GM19452 (cell line): ENCODE results near the gene NIFK.
"Not testable (repeated sequence)": the region's sequence is repeated elsewhere in the genome, so short reads cannot be mapped to it uniquely, and the experiment has no call there.

Experiments
- ATAC-seq: cut with Tn5 transposase; IDR thresholded peaks from one replicate; pipeline ENCODE4 v1.9.1; 2021; ENCODE audit not compliant: unreplicated experiment

NIFK gene

DNA sequence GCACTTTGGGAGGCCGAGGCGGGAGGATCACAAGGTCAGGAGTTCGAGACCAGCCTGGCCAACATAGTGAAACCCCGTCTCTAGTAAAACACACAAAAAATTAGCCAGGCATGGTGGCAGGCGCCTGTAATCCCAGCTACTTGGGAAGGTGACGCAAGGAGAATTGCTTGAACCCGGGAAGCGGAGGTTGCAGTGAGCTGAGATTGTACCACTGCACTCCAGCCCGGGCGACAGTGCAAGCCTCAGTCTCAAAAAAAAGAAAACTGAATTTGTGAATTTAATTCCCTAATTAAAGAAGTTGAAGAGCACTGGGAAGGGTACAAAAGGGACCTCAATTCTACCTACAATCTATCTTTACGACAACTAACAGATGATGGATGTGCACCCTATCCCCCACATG, 2.1 kb downstream of the NIFK start:
- ATAC-seq, result not testable (repeated sequence)

DNA sequence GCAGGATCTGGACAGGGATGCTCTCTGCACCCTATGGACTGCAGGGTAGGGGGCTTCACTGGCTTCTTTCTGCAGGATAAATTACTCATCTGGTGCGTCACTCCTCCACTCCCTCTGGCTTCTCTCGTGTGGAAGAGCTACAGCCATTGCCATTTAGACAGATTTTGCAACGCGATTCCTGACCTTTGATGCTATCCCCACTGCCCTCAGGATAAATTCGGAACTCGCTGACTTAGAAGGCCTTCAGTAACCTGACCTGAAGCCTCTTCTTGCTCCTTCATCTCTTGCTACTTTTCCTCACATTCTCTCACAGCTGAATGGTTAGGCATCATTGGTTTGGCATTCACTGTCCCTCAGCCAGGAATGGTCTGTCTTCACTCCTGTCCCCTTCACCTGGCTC, 5.3 kb downstream of the NIFK start:
- no peak for ATAC-seq

DNA sequence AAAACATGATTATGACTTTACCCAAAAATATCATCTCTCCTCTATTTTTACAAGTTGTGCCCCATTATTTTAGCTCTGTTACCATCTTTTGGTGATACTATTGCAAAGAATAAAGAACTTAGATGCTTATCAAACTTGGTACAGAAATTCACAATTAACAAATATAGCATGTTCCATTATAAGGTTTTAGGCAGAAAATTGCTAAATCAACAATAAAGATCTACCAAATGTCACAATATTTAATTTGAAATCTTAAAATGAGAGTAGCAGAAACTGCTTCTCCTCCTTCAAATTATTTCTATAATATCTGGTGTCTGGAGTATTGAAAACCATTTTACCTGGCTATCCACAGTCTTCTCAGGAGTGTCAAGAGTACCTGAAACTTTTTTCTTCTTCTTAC, 8.7 kb downstream of the NIFK start:
- ATAC-seq, result no peak

DNA sequence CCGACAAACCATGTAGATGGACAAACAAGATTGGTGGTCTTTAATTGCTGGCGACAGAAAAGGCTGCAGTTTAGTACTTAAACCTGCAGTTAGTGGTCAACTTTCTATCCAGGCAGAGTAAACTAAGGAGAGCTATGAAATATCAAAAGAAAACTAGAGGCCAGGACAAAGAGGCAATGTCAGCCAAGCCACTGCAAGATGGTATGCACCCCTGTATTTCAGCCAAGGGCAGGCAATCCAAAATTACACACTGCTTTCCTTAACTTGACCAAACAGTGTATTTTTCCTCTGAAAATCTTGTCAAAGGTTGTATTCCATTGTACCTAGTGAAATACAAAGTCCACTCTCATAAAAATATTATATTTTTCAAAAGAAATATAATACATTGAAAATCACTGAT, 9.3 kb downstream of the NIFK start:
- ATAC-seq, result no peak

DNA sequence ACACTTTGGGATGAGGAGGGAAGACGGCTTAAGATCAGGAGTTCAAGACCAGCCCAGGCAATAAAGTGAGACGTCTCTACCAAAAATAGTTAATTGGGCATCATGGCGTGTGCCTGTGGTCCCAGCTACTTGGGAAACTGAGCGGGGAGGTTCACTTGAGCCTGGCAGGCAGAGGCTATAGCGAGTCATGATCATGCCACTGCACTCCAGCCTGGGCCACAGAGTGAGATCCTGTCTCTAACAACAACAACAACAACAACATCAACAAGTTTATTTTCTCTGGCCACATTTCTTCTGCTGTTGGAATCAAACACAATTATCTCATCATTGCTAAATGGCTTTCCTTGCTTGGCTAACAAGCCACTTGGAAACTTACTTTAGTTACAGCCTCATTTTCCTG, 13.4 kb downstream of the NIFK start:
- no peak for ATAC-seq

DNA sequence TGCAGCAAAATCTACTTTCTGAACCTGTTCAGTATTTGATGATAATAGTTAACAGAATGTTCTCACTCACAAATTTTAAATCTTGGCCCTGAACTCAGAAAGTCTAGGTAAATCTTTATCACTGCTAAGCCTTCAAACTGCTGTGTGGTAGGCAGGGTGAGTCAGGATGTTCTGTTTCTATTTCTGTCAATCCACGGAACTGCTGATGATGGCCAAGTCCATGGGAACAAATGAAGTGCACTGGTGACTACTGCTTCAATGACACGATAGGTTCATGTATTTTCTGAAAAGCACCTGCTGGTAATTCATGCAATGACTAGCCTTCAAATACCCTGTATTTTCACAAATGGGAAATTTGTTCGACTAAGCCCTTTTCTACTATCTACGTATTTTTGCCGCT, 14.2 kb downstream of the NIFK start:
- ATAC-seq, result no peak

DNA sequence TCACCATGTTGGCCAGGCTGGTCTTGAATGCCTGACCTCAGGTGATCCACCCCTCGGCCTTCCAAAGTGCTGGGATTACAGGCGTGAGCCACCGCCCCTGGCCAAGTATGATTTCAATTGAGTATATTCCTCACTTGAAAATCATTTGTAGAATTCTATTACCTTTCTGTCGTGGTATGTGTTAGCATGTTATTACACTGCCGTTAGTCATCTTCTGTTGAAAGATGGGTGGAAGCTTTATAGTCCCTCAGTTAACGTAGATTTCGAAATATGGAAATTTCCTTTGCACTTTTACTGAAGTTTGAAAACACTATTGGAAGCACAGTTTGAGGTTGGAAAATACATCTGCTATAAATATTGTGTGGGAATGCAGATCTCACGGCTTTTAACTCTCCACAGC, 14.7 kb downstream of the NIFK start:
- no peak for ATAC-seq

DNA sequence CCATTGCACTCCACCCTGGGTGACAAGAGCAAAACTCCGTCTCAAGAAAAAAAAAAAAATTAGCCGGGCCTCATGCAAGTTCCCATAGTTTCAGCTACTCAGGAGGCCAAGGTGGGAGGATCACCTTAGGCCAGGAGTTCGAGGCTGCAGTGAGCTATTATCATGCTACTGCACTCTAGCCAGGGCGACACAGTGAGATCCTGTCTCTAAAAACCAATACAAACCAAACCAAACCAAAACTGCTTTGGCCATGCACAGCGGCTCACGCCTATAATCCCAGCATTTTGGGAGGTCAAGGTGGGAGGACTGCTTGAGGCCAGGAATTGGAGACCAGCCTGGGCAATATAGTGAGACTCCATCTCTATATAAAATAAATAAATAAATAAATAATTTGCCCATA, 19.1 kb downstream of the NIFK start:
- ATAC-seq, result no peak

DNA sequence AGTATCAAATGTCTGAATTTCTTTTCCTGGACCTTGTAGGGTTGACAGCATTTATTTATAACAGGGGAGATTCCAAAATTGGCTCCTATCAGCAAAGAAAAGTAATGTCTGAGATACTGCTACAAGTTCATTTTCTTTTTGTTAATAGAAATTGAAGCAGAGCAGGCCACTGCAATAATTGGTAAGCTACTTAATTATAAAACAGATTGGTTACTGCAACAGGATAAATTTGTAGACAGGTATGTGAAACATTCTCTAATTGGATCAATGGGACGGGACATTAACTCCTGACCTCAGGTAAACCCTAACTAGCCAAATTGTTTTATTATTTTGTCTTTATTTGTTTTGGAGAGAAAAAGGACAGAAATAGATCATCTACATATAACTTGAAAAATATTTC, 20.5 kb downstream of the NIFK start:
- no peak for ATAC-seq

DNA sequence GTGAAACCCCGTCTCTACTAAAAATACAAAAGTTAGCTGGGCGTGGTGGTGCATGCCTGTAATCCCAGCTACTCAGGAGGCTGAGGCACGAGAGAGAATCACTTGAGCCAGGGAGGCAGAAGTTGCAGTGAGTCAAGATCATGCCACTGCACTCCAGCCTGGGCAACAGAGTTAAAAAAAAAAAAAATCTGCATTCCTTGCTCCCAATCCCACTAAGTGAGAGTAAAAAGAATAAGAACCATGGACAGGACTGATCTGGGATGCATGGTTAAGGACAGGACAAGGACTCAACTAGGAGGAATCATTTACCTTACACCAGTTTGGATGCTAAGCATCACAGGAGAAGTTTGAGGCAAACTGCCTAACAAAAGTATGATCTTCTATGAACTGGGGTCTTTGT, 25.2 kb downstream of the NIFK start:
- ATAC-seq, result not testable (repeated sequence)

DNA sequence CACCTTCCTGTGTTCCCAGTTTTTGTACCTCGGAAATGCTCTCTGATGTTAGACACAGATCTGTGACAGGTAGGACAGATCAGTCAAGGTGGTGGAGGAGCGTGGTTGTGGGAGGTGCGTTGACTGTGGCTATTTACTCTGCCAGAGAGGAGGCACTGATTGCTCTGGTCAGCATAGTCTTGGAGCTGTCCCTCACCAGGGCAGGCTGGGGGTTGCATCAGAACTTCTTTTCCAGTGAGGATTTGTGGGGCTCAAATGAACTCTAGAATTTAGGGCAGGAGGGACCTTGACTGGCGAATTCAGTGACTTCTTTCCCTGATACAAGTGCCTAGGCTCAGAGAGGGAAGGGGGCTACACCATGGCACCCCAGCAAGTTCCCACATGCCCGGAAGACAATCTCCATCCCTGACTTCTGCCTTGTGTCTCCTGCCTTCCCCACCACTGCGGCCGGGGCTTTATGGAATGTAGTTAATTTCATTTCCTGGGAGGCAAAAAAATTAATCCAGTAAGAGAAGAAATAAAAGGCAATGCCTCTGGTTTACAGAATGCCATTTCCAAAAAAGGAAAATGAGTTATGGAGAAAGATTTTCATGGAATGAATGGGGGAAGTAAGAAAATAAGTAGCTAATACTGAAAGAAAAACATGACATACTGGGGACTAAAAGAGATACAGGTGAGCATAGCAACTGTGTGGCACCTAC, 26.1 kb downstream of the NIFK start:
- ATAC-seq, result no peak

DNA sequence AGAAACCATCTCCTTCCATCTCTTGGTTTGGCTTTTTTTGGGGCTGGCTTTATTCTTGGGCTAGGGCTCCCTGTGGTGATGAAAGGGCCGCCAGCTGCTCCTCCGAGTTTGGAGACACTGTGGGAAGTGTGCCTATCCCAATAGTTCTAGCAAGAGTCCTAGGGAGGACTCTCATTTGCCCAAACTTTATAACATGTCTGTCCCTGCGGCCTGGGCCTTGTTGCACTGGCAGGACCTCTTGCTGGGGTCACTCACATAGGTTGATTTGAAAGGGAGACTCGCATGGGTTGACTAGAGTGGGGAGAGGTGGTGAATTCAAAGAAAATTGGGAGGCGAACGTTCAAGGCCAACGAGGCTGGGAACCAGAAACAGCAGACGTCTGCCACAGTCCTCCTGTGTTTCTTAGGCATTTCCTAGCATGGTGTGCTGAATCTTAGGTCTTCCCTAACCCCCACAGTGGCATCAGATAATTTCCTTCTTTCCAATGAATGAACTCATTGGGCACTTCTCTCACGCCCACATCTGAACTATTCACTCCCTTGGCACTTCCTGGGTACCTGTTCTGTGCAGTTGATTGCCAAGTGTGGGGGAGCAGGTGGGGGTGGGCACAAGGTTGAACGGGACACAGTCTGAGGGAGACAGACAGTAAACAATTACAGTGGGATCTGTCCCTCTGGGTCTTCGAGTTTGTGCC, 26.8 kb downstream of the NIFK start:
- no peak for ATAC-seq

DNA sequence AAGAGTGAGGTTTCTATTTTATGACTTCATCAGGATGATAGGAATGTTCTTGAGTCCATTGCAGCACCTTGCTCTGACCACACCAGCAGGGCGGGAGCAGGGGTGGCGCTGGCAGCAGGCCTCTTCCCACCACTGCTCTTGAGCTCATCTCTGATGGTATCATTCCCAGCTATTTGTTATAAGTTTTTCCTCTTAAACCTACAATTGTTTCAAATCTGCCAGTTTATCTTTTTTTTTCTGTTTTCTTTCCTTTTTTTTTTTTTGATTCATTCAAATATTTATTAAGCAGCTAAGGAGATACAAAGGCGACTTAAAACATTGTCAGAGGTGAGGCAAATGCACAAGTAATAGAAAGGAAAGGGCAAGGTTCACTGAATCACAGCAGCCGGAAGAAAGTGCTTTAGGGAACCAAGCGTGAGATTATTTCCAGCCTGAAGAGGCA, 28.7 kb downstream of the NIFK start:
- ATAC-seq, result no peak

DNA sequence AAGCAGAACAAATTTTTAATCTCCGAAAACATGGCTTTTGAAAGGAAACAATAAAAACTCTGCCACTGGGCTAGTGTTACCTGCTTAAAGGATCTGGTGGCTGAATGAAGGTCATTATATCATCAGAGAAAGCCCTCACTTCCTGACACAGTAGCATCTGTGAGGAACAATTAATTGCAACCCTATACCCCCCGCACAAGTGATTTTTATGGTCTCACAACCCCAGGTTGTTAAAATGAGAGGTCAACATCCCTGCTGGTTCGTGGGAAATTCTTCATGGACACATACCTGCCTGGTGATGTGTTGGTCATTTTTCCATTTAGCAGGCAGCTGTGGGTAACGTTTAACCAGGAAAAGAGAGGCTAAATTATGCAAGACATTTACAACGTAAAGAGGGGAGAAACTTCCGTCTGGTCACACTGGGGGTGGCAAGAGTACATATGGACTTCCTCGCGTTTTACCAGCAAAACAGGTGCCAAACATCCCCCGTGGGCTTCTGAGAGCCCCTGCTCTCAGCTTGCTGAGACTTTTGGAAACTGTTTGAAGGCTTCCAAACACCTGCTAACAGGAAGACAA, 29.2 kb downstream of the NIFK start:
- ATAC-seq, result no peak

DNA sequence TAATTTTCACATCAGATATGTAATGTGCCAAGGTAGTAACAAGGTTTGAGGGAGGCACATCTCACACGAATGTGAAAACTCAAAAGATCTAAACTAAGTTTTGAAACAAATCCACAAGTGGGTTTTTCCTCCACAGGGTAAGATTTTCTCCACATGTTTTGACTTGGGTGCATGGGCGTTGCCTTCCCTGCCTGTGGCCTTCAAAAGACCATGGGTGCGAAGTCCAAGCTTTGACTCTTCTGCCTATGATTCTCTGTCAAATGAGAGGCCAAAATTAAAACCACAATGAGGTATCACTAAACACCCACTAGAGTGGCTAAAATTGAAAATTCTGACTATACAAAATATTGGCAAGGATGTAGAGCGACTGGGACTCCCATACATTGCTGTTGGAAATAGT, 30.7 kb downstream of the NIFK start:
- no peak for ATAC-seq

DNA sequence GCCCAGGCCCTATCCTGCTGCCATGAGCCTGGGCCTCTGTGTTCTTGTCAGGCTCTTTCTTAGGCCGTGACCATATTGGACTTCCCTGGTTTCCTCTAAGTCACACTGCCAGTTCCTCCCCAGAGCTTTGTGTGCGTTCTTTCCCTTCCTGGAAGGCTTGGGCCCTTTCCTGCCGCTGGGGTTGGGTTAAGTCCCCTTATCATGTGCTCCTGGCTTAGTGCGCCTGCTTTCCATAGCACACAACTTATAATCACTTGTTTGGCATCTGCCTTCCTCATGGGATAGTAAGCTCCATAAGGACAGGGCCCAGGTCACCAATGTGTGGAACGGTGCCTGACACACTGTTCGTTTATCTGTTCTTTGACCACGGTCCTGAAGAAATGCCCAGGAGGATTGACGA, 31.3 kb downstream of the NIFK start:
- ATAC-seq, result no peak

DNA sequence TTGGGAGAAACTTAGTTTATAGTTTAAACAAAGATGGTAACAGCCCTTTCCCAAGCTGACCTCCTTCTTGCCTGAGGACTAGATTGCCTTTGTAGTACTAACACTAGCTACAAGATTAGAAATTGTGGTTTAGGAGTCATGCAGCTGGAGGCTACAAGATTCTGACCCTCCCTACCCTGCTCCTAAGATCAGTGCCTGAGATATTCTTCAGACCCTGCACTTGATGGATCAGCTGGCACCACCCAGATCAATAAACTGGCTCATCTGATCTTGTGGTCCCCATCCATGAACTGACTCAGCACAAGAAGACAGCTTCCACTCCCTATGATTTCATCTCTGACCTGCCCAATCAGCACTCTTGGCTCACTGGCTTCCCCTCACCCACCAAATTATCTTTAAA, 34.9 kb downstream of the NIFK start:
- ATAC-seq, result not testable (repeated sequence)

DNA sequence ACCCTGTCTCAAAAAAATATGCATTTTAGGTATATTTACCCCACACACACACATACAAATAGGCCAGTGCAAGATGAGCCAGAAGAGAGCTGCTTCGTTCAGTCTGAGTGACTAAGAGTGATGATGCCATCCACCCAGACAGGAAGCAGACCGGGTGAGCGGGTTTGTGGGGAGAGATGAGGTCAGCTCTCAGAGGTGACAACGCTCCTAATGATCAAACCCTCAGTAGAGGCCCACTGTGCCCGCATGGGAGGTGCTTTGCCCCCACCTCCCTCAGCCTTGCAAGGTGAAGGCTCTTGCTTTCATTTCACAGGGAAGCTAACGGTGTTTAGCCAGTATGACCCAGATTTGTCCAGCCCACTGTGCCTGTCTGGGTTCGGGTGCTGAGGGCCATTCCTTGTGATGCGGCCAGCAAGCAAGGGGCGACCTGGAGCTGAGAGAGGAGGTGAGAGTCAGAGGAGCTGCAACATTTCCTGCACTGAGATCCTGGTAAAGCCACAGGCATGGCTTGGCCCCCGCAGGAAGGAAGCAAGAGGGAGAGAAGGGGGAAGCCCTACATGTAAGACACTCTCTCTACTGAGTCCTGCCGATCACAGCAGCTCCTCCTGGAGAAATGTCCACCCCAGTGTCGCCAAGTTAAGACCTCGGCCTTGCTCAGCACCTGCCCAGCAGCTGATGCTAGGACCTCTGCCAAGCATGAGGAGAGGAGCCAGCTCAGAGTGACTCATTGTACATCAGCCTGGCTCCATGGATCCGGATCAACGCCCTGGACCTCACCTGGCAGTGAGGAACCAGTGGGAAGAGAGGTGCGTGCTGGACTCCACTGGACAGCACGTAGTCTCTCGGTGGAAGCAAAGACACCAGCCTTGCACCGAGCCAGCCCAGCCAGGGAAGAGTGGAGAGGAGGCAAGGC, 37.0 kb downstream of the NIFK start:
- peak; percentile 99 for ATAC-seq

DNA sequence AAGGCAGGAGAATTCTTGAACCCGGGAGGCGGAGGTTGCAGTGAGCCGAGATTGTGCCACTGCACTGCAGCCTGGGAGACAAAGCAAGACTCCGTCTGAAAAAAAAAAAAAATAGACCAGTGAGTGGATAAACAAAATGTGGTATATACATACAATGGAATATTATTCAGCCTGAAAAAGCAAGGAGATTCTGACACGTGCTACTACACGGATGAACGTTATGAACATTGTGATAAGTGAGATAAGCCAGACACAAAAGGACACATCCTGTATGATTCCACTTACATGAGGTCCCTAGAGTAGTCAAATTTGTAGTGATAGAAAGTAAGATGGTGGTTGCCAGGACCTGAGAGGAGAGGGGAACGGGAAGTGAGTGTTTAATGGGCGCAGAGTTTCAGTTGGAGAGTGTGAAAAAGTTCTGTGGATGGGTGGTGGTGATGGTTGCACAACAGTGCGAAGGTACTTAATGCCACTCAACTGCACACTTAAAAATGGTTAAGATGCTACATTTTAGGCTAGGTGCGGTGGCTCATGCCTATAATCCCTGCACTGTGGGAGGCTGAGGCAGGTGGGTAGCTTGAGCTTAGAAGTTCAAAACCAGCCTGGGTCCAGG, 38.3 kb downstream of the NIFK start:
- ATAC-seq, result no peak

DNA sequence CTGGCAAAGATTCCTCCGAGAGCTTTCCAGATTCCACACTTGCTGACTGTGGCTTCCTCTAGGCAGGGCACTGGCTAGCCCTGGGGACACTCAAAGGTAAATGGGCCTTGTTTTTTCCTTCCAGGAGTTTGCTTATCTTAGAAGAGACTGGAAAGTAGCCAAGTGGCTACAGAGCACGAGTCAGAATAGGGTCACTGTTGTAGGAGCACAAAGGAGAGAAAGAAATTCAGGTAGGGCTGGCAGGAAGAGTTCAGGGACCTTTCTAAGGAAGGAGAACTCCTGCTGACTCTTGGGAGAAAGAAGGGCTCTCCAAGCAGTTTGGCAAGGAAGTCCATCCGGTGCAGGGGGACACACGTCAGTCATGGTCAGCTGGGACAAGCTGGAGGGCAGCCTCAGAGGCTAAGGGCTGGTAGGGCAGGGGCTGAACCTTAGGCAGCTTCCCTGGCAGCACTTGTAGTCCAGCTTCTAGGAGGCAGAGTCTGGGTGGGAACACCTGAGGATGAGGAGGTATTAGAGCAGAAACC, 39.5 kb downstream of the NIFK start:
- no peak for ATAC-seq

DNA sequence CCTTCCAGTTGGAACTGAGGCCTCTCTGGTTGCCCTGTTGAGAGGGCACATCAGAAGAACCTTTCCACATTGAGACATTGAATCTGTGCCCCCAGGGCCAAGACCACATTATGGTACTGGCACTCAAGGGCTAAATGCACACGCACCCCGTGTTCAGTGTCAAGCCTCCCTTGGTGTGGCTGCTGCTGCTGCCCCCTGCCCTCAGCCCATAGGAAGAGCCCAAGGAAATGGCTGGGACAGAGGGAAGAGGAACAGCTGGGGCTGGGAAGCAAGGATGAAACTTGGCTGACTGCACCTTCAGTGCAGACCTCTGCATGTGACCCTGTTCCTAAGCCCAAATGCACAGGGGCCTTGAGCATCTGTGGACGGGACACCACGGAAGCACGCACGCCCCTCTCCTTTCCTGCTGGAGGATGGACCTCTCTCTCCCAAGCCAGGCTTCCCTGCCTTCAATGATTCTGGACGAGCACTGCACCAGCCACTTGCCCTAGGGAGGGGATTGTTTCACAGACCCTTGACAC, 40.2 kb downstream of the NIFK start:
- no peak for ATAC-seq
